HepG2 (cell line): ENCODE results near the gene ABCA2. TPM values are rescaled to one million over a fixed set of nuclear protein-coding genes. Genes with fewer than 3 reads are reported as not detected.

Experiments used
- CBX1 ChIP-seq: IDR thresholded peaks from one replicate; pipeline ENCODE4 v1.6.1; 2016; ENCODE audit warnings: antibody characterized with exemption, low read depth
- CCDC6 ChIP-seq: sonication (generic); formaldehyde crosslinking; IDR thresholded peaks from 2 replicates; pipeline ENCODE4 v1.8.1; 2022; ENCODE audit warnings: mild to moderate bottlenecking, missing genetic modification reagents, moderate library complexity
- CHCHD3 ChIP-seq: sonication (generic); formaldehyde crosslinking; IDR thresholded peaks from 2 replicates; pipeline ENCODE4 v1.8.0; 2022; ENCODE audit warnings: mild to moderate bottlenecking, missing genetic modification reagents, moderate library complexity
- DMTF1 ChIP-seq: sonication (generic); formaldehyde crosslinking; IDR thresholded peaks from 2 replicates; pipeline ENCODE4 v1.4.0; 2020; ENCODE audit warnings: mild to moderate bottlenecking, missing genetic modification reagents
- HDAC1 ChIP-seq: sonication (generic); formaldehyde crosslinking; IDR thresholded peaks from 2 replicates; pipeline ENCODE4 v1.5.1; 2020; ENCODE audit warnings: mild to moderate bottlenecking, missing genetic modification reagents
- HNF4A ChIP-seq: sonication (generic); formaldehyde crosslinking; IDR thresholded peaks from 2 replicates; pipeline ENCODE4 v1.4.0; 2020; ENCODE audit warnings: missing genetic modification reagents
- JDP2 ChIP-seq: sonication (generic); formaldehyde crosslinking; IDR thresholded peaks from 2 replicates; pipeline ENCODE4 v1.8.1; 2022; ENCODE audit warnings: missing genetic modification reagents, borderline replicate concordance
- MAX ChIP-seq: IDR thresholded peaks from 2 replicates; pipeline ENCODE4 v1.6.1; 2012; ENCODE audit warnings: inconsistent platforms
- NFAT5 ChIP-seq: sonication (generic); formaldehyde crosslinking; IDR thresholded peaks from 2 replicates; pipeline ENCODE4 v1.4.0; 2020; ENCODE audit warnings: missing genetic modification reagents
- PPARG ChIP-seq: conservative IDR thresholded peaks from 2 replicates; pipeline ENCODE4 v1.6.1; 2016; ENCODE audit warnings: missing biosample characterization, missing genetic modification reagents
- REPIN1 ChIP-seq: sonication (generic); formaldehyde crosslinking; IDR thresholded peaks from 2 replicates; pipeline ENCODE4 v1.8.0; 2022; ENCODE audit warnings: missing genetic modification reagents, low read depth, mild to moderate bottlenecking, borderline replicate concordance
- RNF2 ChIP-seq: fragments of 450-650 bp; conservative IDR thresholded peaks from 2 replicates; pipeline ENCODE4 v1.6.1; 2016; ENCODE audit warnings: low read depth
- RORA ChIP-seq: sonication (generic); formaldehyde crosslinking; IDR thresholded peaks from 2 replicates; pipeline ENCODE4 v1.5.0; 2020; ENCODE audit warnings: mild to moderate bottlenecking, missing genetic modification reagents, moderate library complexity
- SCMH1 ChIP-seq: sonication (generic); formaldehyde crosslinking; IDR thresholded peaks from 2 replicates; pipeline ENCODE4 v1.9.0; 2021; ENCODE audit warnings: missing genetic modification reagents, mild to moderate bottlenecking, borderline replicate concordance
- ZEB1 ChIP-seq: IDR thresholded peaks from 2 replicates; pipeline ENCODE4 v1.6.1; 2012; ENCODE audit warnings: mild to moderate bottlenecking, low read depth, inconsistent platforms; ENCODE audit not compliant: insufficient replicate concordance
- ZNF160 ChIP-seq: sonication (generic); formaldehyde crosslinking; IDR thresholded peaks from 2 replicates; pipeline ENCODE4 v1.8.0; 2022; ENCODE audit warnings: mild to moderate bottlenecking, inconsistent platforms, missing genetic modification reagents
- ZNF550 ChIP-seq: sonication (generic); formaldehyde crosslinking; IDR thresholded peaks from 2 replicates; pipeline ENCODE4 v1.4.0; 2020; ENCODE audit warnings: mild to moderate bottlenecking, missing genetic modification reagents, borderline replicate concordance
- ZNF570 ChIP-seq: sonication (generic); formaldehyde crosslinking; IDR thresholded peaks from 2 replicates; pipeline ENCODE4 v1.4.0; 2020; ENCODE audit warnings: mild to moderate bottlenecking, missing genetic modification reagents, borderline replicate concordance
- ZNF605 ChIP-seq: sonication (generic); formaldehyde crosslinking; IDR thresholded peaks from 2 replicates; pipeline ENCODE4 v1.8.0; 2022; ENCODE audit warnings: mild to moderate bottlenecking, missing genetic modification reagents
- ZNF619 ChIP-seq: sonication (generic); formaldehyde crosslinking; IDR thresholded peaks from 2 replicates; pipeline ENCODE4 v1.4.0; 2020; ENCODE audit warnings: mild to moderate bottlenecking, missing genetic modification reagents
- ZNF652 ChIP-seq: IDR thresholded peaks from 2 replicates; pipeline ENCODE4 v1.6.1; 2016; ENCODE audit warnings: low read depth, borderline replicate concordance
- ZNF790 ChIP-seq: sonication (generic); formaldehyde crosslinking; IDR thresholded peaks from 2 replicates; pipeline ENCODE4 v1.8.0; 2022; ENCODE audit warnings: missing genetic modification reagents, mild to moderate bottlenecking, borderline replicate concordance
- ZSCAN9 ChIP-seq: IDR thresholded peaks from 2 replicates; pipeline ENCODE4 v1.6.1; 2016; ENCODE audit warnings: borderline replicate concordance
- polyA plus RNA-seq, 8 experiments: library from polyadenylated mRNA; depleted of rRNA in 3 of 8; stranded (reverse) in 7 of 8; unstranded in 1 of 8; fragments of >200 nt; fragmentation: Illumina TruSeq in 4 of 8; extraction: Trizol in 4 of 8; gene quantifications; 2 replicates each; pipeline versions ENCODE4 v1.2.1 to v1.2.3, GENCODE V29; 2011 to 2016; ENCODE audit warnings: low read depth in 4 of 8, missing spikeins in 1 of 8, mixed read lengths in 1 of 8; ENCODE audit not compliant: insufficient read depth in 1 of 8
- total RNA-seq, 5 experiments: library from RNA; depleted of rRNA; stranded (reverse); fragments of >200 nt; fragmentation: Illumina TruSeq; extraction: Trizol; gene quantifications; 2 replicates each; pipeline ENCODE4 v1.2.3, GENCODE V29; 2016; ENCODE audit warnings: low read depth in 1 of 5

Gene ABCA2
- total and polyA plus RNA-seq, 2 of the 13 experiments (the other 11 are each of a cell fraction or from before 2014, with no cell fraction given): 2.9 to 19.2 TPM

- TF ChIP-seq NFAT5 (CRISPR knock-in tag) (no peak), CBX1 (no peak), DMTF1 (CRISPR knock-in tag) (no peak), HNF4A (CRISPR knock-in tag) (no peak), HDAC1 (CRISPR knock-in tag) (no peak), MAX (peak; percentile 86), ZEB1 (no peak), ZNF550 (CRISPR knock-in tag) (no peak), ZNF790 (CRISPR knock-in tag) (no peak), REPIN1 (CRISPR knock-in tag) (no peak), ZNF160 (CRISPR knock-in tag) (0 out of 2 replicates have a peak, but pooled peaks have one; percentile 53), JDP2 (CRISPR knock-in tag) (no peak), RORA (no peak), ZNF570 (CRISPR knock-in tag) (no peak), ZNF619 (CRISPR knock-in tag) (no peak), SCMH1 (CRISPR knock-in tag) (no peak), CCDC6 (no peak), RNF2 (peak; percentile 92), ZNF652 (CRISPR knock-in tag) (no peak), CHCHD3 (CRISPR knock-in tag) (no peak), ZSCAN9 (CRISPR knock-in tag) (no peak), PPARG (no peak), ZNF605 (CRISPR knock-in tag) (peak; percentile 42; the same call in 1 of the 2 replicates)
Observed at GRCh38 chr9:136991993-136992818, 35.8 kb downstream of the ABCA2 start, which contains the start of gene PAXX (continued).
